ENCODE results near the gene PRRC1.

PRRC1 gene

DNA sequence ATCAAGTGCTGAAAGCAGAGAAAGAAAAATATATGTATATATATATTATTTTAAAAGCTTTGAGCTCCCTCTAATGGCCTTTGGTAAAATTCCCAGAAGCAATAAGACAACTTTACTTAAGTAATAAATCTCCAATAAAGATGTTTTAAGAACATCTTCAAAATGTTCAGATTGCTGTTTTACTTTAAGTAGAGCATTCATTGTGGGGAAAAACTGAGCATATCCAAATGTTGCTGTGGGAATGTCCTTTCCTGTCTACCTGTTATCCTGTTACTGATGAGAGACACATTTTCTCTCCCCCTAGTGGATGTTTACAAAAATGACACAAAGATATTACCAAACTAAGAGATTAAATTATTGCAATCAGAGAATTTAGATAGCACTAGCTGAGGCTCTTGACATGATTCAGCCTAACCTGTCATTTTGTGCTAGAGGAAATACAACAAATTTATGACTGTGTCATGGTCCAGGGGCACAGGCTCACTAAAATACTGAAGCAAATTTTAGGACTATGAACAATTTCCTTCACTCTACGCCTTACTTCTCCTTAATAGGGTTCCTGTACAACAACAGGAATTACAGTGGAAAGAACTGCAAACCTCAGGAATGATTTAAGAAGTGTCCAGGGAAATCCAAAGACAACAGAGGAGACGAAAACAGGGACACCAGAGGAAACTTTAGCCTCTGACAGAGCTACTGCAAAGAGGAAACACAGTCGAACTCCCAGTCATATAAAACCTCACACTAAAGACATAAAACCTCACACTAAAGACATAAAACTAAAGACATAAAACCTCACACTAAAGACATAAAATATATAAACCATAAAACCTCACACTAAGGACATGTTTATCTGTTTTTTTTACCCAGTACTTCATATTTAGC, 24.3 kb upstream of the PRRC1 start:
- Histone ChIP-seq H3K4me1 (ENCODE audit: low read depth, poor library complexity, severe bottlenecking) (no peaks in the 10 kb centered on the region), H3K4me3 (IDR thresholded peaks at IDR 0.05; ENCODE audit: insufficient read depth, low read depth, low read length) (no peak overlapping the region), H3K27ac (no peak overlapping the region), H2AFZ (ENCODE audit: low read depth) (no peak overlapping the region), H3K27me3 (ENCODE audit: insufficient read depth, low read depth) (no peaks in the 10 kb centered on the region), H3K4me2 (no peak overlapping the region), H3K9ac (no peak overlapping the region), H3K79me2 (ENCODE audit: insufficient read depth, low read depth) (no peaks in the 10 kb centered on the region), H3K36me3 (ENCODE audit: insufficient read depth) (no peaks in the 10 kb centered on the region), H4K20me1 (ENCODE audit: insufficient read depth) (no peaks in the 10 kb centered on the region)
- TF ChIP-seq, protein P1, sequence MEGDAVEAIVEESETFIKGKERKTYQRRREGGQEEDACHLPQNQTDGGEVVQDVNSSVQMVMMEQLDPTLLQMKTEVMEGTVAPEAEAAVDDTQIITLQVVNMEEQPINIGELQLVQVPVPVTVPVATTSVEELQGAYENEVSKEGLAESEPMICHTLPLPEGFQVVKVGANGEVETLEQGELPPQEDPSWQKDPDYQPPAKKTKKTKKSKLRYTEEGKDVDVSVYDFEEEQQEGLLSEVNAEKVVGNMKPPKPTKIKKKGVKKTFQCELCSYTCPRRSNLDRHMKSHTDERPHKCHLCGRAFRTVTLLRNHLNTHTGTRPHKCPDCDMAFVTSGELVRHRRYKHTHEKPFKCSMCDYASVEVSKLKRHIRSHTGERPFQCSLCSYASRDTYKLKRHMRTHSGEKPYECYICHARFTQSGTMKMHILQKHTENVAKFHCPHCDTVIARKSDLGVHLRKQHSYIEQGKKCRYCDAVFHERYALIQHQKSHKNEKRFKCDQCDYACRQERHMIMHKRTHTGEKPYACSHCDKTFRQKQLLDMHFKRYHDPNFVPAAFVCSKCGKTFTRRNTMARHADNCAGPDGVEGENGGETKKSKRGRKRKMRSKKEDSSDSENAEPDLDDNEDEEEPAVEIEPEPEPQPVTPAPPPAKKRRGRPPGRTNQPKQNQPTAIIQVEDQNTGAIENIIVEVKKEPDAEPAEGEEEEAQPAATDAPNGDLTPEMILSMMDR (conservative IDR thresholded peaks at IDR 0.05; ENCODE audit: low read depth, low read length) = peak; percentile 97

DNA sequence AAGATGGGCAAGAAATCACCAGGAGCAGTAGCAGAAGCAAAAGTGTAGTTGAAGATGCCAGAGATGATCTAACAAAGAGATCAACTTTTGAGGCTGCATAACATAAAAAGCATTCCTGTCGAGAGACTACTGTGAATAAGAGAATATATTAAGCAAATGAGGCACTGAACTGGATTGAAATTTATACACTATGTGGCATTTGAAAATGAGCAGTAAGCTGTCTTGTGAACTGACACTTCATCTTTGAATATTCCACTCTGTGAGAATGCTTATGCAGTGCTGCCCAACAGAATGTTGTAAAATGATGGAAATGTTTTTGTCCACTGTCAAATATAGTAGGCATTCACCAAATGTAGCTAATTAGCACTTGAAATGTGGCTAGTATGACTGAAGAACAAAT, 18.9 kb upstream of the PRRC1 start:
- Histone ChIP-seq H2AFZ (ENCODE audit: low read depth) (no peak overlapping the region), H3K4me3 (IDR thresholded peaks at IDR 0.05; ENCODE audit: insufficient read depth, low read depth, low read length) (no peak overlapping the region), H4K20me1 (ENCODE audit: insufficient read depth) (no peaks in the 10 kb centered on the region), H3K4me2 (no peak overlapping the region), H3K36me3 (ENCODE audit: insufficient read depth) (no peaks in the 10 kb centered on the region), H3K4me1 (ENCODE audit: low read depth, poor library complexity, severe bottlenecking) (no peaks in the 10 kb centered on the region), H3K27ac (no peak overlapping the region), H3K27me3 (ENCODE audit: insufficient read depth, low read depth) (no peaks in the 10 kb centered on the region), H3K9ac (no peak overlapping the region), H3K79me2 (ENCODE audit: insufficient read depth, low read depth) (no peaks in the 10 kb centered on the region)
- TF ChIP-seq, protein P1 (conservative IDR thresholded peaks at IDR 0.05; ENCODE audit: low read depth, low read length) = no peak

DNA sequence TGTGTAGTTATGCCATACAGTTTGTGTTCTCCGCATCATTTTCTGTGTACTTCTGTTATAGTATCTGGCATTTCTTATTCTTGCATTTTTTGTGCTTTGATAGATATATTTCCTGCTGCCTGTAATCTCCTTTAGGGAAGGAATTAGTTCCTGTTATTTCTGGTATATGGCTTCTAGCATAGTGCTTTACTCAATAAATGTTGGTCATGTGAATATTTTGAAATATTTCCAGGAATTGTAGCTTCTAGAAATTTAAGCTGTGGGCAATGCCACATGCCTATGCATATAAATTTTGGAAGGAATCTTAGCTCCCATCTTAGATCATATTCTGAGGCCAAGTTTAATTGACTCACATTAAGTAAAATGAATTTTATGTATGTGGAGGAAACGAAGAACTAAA, 11.5 kb upstream of the PRRC1 start:
- no peak overlapping the region for H3K9ac ChIP-seq
- no peaks in the 10 kb centered on the region for H3K27me3 ChIP-seq (ENCODE audit: insufficient read depth, low read depth)
- no peak overlapping the region for H3K4me3 ChIP-seq (IDR thresholded peaks at IDR 0.05; ENCODE audit: insufficient read depth, low read depth, low read length)
- no peak overlapping the region for H2AFZ ChIP-seq (ENCODE audit: low read depth)
- TF ChIP-seq, protein P1 (conservative IDR thresholded peaks at IDR 0.05; ENCODE audit: low read depth, low read length) = no peak
- no peak overlapping the region for H3K27ac ChIP-seq
- no peaks in the 10 kb centered on the region for H3K79me2 ChIP-seq (ENCODE audit: insufficient read depth, low read depth)
- no peak overlapping the region for H3K4me2 ChIP-seq
- peaks cover 6% of the 10 kb centered on the region for H3K4me1 ChIP-seq (ENCODE audit: low read depth, poor library complexity, severe bottlenecking)
- H3K36me3 ChIP-seq (ENCODE audit: insufficient read depth) = no peaks in the 10 kb centered on the region
- no peaks in the 10 kb centered on the region for H4K20me1 ChIP-seq (ENCODE audit: insufficient read depth)

DNA sequence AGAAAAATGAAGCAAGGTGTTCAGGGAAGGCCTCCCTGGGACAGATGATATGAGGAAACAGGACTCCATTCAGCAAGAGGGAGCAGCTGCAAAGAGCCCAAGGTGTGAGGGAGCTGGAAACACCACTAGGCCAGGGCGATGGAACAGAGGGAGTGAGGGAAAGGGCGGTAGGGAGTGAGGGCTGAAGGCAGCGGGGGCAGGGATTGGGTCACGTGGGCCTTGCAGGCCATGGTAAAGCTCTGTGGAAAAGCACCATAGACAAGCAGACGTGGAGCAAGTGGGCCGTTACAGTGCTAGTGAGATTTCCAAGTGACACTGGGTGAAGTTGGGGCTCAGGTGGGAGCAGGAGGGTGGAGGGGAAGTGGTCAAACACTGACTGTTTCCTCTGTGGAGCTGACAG, 10.8 kb upstream of the PRRC1 start:
- H2AFZ ChIP-seq (ENCODE audit: low read depth) = no peak overlapping the region
- H3K36me3 ChIP-seq (ENCODE audit: insufficient read depth) = no peaks in the 10 kb centered on the region
- H4K20me1 ChIP-seq (ENCODE audit: insufficient read depth) = no peaks in the 10 kb centered on the region
- no peaks in the 10 kb centered on the region for H3K27me3 ChIP-seq (ENCODE audit: insufficient read depth, low read depth)
- no peaks in the 10 kb centered on the region for H3K79me2 ChIP-seq (ENCODE audit: insufficient read depth, low read depth)
- no peak overlapping the region for H3K9ac ChIP-seq
- TF ChIP-seq, protein P1 (conservative IDR thresholded peaks at IDR 0.05; ENCODE audit: low read depth, low read length) = no peak
- peaks cover 6% of the 10 kb centered on the region for H3K4me1 ChIP-seq (ENCODE audit: low read depth, poor library complexity, severe bottlenecking)
- no peak overlapping the region for H3K27ac ChIP-seq
- no peak overlapping the region for H3K4me2 ChIP-seq
- H3K4me3 ChIP-seq (IDR thresholded peaks at IDR 0.05; ENCODE audit: insufficient read depth, low read depth, low read length) = no peak overlapping the region

All from KMS-11 (cell line).